Fibroblast of peridontal ligament (primary cell): ENCODE data around the gene BABAM2.
"Not testable (repeated sequence)": the region's sequence is repeated elsewhere in the genome, so short reads cannot be mapped to it uniquely, and the experiment has no call there.

ENCODE experiments used
- DNase-seq: peaks from one replicate; pipeline ENCODE4 v3.0.0-alpha.2; 2010; ENCODE audit errors: extremely low read depth

Gene BABAM2

DNA sequence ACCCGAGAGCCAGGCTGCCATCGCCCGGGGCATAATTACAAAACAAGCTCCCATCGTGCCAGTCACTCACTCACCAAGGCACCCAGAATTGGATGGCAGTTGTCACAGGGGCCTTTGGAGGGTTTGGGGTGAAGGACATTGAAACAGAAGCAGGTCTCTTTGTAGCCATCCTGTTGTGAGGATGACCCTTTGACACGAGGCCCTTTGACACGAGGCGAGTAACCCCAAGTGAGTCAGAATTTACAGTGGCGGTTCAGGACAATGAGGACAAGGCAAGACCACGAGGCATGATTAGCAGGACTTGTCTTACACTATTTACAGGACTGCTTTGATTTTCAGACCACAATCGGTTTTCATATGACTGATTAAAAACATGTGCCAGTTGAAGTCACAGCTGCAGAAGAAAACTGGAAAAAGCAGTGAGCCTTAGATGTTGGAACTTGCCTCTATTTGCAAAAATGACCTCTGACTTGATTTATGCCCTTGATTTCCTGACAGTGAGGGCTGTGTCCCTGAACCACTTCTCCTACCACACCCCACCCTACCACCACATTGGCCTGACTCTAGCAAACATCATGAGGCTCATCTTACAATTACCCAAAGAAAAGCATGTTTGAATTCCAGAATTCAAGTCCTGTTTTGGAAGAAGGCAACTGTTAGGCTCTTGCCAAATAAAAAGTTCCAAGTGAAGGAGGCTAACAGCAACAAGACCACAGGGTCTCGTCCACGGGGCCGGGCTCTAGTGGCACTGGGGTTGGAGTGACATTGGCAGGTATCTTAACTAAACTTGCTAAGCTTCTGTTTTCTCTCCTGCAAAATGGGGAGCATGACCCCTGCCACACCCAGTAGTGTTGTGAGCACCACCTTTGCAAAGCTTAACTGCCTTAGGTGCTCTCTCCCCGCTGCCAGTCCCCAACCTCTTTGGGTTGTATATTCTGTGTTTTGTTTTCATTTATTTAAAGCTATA, 437.7 kb downstream of the BABAM2 start:
- peak; percentile 96 for DNase-seq

- no peak for DNase-seq
Observed at GRCh38 chr2:28329184-28329583, 438.7 kb downstream of the BABAM2 start.

DNA sequence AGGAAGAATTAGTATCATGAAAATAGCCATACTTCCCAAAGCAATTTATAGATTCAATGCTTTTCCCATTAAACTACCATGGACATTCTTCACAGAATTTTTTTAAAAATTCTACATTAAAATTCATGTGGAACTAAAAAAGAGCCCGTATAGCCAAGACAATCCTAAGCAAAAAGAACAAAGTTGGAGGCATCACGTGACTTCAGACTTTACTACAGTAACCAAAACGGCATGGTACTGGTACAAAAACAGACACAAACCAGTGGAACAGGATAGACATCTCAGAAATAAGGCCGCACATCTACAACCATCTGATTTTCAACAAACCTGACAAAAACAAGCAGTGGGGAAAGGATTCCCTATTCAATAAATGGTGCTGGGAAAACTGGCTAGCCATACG, 440.2 kb downstream of the BABAM2 start:
- DNase-seq, result not testable (repeated sequence)

- not testable (repeated sequence) for DNase-seq
Observed at GRCh38 chr2:28331797-28332196, 441.3 kb downstream of the BABAM2 start.

DNA sequence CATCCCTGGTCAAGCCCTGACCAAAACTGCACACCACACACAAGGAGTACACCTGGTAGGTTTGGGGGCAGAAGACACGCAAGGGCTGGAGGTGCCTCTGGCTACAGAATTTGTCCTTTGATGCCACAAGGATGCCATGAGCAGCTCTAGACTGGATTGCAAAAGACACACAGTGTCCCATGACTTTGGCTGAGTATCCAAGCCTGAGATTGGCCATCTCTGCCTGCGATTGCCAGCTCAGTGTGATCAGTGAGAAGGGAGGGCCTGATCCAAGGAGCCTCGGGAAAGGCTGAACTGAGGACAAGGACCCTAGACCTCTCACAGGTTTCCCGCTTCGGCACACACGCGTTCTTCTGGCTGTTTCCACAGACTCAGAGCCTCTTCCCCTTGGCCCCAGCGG, 442.2 kb downstream of the BABAM2 start:
- DNase-seq, result no peak

DNA sequence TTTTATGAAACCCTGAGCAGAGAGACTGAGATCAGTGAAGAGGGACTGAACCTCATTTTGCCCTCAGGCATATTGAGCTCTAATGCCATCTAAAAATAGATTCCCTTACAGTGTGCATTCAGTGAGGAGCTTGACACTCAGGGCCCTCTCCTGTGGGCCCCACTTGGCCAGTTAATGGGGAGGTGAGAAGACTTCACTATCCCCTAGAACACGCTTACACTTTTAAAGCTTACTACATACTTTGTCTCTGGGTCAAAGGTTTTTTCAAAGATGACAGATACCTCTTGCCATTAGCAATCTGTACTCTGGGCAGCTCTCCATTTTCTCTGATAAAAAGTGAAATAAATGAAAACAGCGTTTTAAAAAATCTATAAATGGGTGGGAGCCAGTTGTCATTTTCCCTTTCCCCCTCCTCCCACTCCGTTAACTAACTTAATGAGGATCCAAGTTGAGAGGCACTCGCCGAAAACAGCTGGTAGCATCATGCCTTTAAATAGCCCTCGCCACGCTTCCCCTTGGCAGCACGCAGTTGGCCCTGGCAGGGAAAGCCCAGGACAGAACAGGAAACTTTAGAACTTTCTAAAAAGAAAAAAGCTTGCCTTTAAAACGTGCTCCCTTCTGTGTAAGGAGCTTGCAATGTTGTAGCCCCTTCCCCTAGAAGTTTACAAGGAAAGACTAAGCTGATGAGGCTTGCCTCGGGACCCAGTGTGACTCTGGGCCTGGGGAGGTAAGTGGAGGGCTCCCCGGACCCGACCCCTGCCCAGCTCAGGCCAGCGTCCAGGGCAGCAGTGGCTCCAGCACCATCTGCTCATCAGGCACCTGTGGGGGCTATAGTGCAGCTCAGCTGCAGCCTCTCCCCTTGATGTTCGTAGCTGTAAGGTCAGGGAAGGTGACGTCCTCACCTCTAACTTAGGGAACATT, 443.3 kb downstream of the BABAM2 start:
- no peak for DNase-seq

- DNase-seq, result no peak
Observed at GRCh38 chr2:28334527-28334894, 444.0 kb downstream of the BABAM2 start.

DNA sequence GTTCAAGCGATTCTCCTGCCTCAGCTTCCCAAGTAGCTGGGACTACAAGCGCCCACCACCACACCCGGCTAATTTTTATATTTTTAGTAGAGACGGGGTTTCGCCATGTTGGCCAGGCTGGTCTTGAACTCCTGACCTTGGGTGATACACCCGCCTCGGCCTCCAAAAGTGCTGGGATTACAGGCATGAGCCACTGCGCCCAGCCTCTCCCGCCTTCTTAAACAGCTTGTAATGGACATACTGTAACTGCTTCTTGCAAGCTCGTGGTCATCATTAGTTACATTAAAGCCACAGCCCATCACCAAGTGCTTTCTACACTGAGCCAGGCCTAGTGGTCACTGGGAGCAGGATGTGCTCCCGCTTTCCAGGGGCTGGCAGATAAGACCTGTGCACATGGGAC, 444.7 kb downstream of the BABAM2 start:
- not testable (repeated sequence) for DNase-seq

GRCh38 chr2:28335666-28336065, 445.1 kb downstream of the BABAM2 start:
- DNase-seq, result no peak

DNA sequence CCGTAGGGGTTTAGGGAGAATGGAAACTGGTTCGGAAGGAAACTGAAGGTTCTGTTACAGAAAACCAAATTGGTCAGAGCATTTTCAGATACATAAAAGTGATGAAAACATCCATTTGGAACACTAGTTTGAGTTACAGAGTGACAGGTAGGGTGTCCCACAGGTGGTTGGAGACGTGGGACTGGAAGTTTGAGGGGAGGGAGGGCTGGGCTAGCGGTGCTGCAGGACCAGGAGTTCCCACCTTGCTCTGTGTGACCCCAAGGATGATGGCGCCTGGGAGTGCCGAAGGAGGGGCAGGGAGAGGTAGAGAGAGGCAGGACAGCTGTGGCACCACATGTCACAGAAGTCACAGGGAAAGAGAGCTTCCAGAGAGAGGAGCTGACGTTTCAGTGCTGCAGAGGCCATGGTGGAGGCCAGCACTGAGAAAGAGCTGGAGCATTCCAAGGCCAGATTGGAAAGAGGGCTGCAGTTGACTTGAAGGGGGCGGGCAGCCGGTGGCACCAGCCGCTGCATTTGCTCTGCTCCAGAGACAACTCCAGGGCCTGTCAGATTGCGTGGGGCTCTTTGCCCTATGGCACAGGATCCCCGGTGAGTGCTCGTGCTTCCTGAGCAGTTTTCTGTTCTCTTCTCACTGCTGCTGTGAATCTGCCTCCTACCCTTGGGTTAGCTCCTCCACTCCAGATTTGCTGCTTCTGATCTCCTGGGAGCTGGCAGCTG, 445.9 kb downstream of the BABAM2 start:
- no peak for DNase-seq

- no peak for DNase-seq
Observed at GRCh38 chr2:28336982-28337627, 446.6 kb downstream of the BABAM2 start.

DNA sequence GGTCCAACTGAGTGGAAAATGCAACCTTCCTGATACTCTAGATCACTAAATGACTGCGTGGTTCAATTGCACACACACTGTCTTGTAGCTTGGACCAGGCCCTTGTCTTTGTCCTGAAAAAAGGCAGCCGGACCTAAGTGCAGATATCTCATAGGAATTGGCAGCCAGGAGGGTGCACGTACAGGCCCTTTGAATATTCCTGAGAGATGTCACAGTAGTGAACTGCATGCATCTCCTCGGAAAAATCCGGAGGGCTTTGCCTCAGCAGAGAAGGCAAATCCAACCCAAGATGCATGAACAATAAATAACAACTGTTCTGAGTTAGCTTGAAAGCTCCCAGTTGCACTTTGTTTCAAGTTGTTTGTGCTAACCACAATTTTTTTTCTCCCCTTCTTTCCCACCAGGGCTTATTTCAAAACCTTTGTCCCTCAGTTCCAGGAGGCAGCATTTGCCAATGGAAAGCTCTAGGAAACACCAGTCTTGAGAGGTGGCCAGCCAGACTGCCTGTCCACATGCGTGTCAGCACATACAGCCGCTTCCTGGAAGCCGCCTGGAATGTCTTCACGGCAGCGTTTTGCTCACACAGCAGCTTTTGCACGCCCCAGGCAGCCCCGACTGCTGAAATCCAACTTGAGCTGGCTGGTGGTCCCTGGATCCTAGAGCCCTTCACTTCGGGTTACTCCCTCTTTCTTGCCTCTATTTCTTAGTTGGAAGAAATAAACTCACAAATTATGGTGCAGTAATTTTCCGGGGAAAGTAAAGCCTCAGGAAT, 447.7 kb downstream of the BABAM2 start:
- peak; percentile 98 for DNase-seq

- no peak for DNase-seq
Observed at GRCh38 chr2:28338831-28339321, 448.3 kb downstream of the BABAM2 start.

GRCh38 chr2:28339516-28340175, 449.1 kb downstream of the BABAM2 start:
- no peak for DNase-seq

GRCh38 chr2:28340312-28341202, 450.0 kb downstream of the BABAM2 start:
- no peak for DNase-seq

GRCh38 chr2:28341208-28341891, 450.8 kb downstream of the BABAM2 start:
- DNase-seq, result no peak

DNA sequence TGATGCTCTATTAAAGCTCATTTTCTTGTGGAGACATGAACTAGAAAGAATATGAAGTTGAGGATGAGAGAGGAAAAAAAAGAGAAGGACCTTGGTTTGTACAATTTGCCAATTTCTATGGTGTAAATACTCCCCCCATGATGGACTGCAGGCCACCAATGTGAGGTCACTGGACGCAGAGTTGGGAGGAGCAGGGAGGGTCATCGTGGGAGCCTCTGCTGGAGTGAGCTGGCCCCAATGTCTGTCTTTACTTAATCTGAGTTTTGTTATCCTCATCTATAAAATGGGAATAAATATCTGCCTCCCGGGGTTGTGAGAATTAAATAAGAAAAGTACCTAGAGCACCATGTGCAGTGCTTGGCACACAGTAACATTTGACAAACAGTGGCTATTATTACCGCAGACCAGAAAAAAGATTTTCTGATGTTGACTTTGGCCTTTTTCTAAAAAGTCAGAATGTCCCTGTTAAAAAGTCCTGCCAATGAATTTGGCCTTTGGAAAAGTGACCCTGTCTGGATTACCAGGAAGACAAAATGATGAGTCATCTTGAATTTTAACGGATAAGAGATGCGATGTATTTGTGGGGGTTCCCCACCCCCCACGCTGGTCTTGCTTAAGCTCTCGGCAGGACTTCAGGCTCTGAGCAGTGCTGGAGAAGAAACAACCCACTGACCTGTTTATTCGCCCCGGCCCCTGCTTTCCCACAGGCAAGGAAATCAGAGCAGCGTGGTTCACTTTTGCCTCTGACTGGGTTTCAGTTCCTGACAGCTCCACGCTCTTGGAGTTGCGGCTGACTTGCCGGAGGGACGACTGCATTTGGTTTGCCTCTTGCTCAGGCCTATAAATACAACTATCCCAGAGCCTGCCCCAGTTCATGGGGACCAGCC, 451.8 kb downstream of the BABAM2 start:
- DNase-seq, result peak; percentile 81
